Stimulated activated effector memory CD8-positive, alpha-beta T cell treated with anti-CD3 and anti-CD28 coated beads, Interleukin-12 subunit alpha, Interleukin-12 subunit beta, amount 100 ng/mL, for 72 hours (primary cell): ENCODE results near the gene PHF14.
"Not testable (repeated sequence)": the region's sequence is repeated elsewhere in the genome, so short reads cannot be mapped to it uniquely, and the experiment has no call there.

Experiments
- ATAC-seq: fragments of 150-1000 bp; cut with Tn5 transposase; 2 replicates; pipeline ENCODE4 v1.10.0; 2021
- DNase-seq, 2 donors: peaks; one replicate each; pipeline ENCODE4 v3.0.0; 2021 to 2022; ENCODE audit warnings: low spot score in 2 of 2
- H3K27ac Mint-ChIP-seq: one replicate; pipeline ENCODE4 v1.8.0; 2022; ENCODE audit warnings: mild to moderate bottlenecking, mixed read lengths
- H3K36me3 Mint-ChIP-seq: one replicate; pipeline ENCODE4 v1.8.0; 2022; ENCODE audit warnings: mild to moderate bottlenecking, mixed read lengths
- H3K4me1 Mint-ChIP-seq: one replicate; pipeline ENCODE4 v1.8.0; 2022; ENCODE audit warnings: mixed read lengths
- H3K4me3 Mint-ChIP-seq: one replicate; pipeline ENCODE4 v1.8.0; 2022; ENCODE audit warnings: mild to moderate bottlenecking, mixed read lengths
- H3K9me3 Mint-ChIP-seq: one replicate; pipeline ENCODE4 v1.8.0; 2022; ENCODE audit warnings: mixed read lengths

Gene PHF14

DNA sequence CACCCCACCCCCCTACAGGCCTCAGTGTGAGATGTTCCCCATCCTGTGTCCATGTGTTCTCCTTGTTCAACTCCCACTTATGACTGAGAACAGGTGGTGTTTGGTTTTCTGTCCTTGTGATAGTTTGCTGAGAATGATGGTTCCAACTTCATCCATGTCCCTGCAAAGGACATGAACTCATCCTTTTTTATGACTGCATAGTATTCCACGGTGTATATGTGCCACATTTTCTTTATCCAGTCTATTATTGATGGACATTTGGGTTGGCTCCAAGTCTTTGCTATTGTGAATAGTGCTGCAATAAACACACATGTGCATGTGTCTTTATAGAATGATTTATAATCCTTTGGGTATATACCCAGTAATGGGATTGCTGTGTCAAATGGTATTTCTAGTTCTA, 13.4 kb upstream of the PHF14 start:
- not testable (repeated sequence) for H3K4me1 Mint-ChIP-seq, ATAC-seq, H3K4me3 Mint-ChIP-seq, H3K27ac Mint-ChIP-seq, H3K36me3 Mint-ChIP-seq, DNase-seq, H3K9me3 Mint-ChIP-seq

DNA sequence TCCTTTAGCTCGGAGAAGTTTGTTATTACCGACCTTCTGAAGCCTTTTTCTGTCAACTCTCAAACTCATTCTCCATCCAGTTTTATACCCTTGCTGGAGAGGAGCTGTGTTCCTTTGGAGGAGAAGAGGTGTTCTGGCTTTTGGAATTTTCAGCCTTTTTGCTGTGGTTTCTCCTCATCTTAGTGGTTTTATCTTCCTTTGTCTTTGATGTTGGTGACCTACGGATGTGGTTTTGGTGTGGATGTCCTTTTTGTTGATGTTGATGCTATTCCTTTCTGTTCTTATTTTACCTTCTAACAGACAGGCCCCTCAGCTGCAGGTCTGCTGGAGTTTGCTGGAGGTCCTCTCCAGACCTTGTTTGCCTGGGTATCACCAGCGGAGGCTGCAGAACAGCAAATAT, 8.7 kb upstream of the PHF14 start:
- not testable (repeated sequence) for H3K9me3 Mint-ChIP-seq, H3K36me3 Mint-ChIP-seq, DNase-seq, H3K4me3 Mint-ChIP-seq, ATAC-seq, H3K27ac Mint-ChIP-seq
- peaks cover 12% of the 10 kb centered on the region for H3K4me1 Mint-ChIP-seq

DNA sequence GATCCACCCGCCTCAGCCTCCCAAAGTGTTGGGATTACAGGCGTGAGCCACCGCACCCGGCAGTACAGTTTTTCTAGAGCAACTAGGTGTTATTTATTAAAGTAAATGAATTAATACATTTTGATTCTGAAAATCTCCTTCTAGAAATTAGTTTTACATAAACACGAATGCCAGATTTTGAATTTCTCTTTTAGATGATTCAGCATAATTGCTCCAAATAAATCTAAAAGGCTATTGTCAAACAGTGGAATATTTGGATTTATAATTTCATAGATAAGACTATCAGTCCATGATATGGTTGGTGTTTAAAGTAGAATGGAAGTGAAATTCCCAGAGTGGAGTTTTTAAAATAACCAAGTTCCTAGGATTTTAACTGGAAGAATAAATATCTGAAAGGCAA, 1.5 kb upstream of the PHF14 start:
- Mint-ChIP-seq H3K27ac (no peak overlapping the region), H3K36me3 (peaks cover 37% of the 10 kb centered on the region), H3K4me1 (peaks cover 21% of the 10 kb centered on the region), H3K9me3 (no peaks in the 10 kb centered on the region), H3K4me3 (peak overlapping the region; percentile 87)
- DNase-seq (no peak), ATAC-seq (no peak)

DNA sequence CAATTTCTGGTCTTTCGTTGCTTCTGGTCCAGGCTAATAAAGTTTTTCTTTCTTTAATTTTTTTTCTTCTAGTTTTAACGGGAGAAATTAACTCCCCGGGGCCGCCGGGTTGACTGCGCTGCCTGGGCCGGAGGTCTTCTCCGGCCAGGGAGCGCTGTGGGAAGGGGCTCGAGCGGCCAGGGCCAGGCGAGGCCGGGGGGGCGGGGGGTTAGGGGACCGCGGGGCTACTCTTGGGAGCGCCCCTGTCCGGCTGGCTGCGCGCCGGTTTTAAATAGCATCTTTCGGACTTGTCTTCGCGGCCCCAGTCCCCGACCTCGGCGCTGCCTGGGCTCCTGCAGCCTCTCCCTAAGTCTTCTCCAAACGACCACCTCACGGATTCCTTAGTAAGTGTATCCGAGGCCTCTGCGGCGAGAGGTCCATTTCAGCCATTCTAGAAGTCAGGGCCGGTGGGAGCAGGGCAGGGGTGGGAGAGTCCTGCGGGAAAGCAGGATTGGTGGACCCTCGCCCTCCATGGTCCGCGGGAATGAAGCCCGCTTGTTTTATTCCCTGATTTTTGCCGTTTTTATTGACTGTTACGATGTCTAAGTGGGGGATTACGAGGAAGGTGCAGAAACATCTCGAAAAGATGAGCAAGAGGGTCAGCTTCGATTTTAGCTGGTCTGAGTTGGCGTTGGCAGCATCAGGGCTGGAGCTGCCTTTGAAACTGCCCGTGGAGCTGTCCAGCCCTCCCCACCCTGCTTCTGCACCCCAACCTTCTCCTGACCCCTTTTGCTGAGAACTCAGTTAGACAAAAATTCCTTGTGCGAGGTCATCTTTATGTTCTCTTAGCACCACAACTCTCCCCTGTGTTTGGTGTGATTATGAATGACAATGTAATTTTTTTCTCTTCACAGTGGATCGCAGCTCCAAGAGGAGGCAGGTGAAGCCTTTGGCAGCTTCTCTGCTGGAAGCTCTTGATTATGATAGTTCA, 555 bp downstream of the PHF14 start:
- Mint-ChIP-seq H3K36me3 (peaks cover 50% of the 10 kb centered on the region), H3K4me3 (peak overlapping the region; percentile 87), H3K9me3 (no peaks in the 10 kb centered on the region), H3K4me1 (peaks cover 29% of the 10 kb centered on the region), H3K27ac (peak overlapping the region; percentile 83)
- DNase-seq (peak; percentile 17 to 55), ATAC-seq (peak; percentile 38)

DNA sequence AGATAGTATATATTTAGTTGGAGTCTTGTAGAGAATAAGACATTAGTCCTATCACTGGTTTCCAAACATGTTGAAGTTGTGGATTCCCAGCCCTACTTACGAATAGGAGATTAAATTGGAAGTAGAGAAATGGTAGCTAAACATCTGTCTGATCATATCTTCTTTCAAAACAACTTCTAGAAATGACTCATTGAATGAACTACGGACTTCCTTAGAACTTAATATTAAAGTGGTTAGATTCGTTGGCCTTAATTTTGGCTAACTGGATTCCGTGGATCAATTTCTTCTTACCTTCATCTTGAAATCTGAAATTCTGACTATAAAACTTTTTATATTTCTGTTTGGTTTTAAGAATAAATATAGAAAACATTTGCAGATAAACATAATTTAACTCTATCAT, 3.4 kb downstream of the PHF14 start:
- no peak overlapping the region for H3K27ac Mint-ChIP-seq
- peaks cover 58% of the 10 kb centered on the region for H3K36me3 Mint-ChIP-seq
- ATAC-seq (no peak), DNase-seq (no peak)
- no peaks in the 10 kb centered on the region for H3K9me3 Mint-ChIP-seq
- H3K4me3 Mint-ChIP-seq, result no peak overlapping the region
- peaks cover 38% of the 10 kb centered on the region for H3K4me1 Mint-ChIP-seq

DNA sequence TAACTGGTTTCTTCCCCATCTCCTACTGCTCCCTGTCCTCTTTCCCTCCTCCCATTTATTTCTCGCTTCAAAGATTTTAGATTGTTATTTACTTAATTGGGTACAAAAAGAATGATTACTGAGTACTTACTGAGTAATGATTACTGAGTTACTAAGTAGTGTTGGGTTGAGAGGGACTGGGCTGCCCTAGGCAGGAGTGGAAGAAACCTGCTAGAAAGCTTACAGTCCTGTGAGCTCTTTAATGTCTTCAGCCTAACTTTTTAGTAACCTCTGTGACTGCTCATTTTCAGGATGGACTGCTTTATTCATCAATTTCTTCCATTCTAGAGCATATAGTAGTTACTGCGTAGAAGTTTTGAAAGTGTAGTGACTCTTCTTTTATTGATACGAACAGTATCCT, 7.6 kb downstream of the PHF14 start:
- Mint-ChIP-seq H3K4me3 (no peak overlapping the region), H3K27ac (no peak overlapping the region), H3K36me3 (peaks cover 56% of the 10 kb centered on the region), H3K9me3 (no peaks in the 10 kb centered on the region), H3K4me1 (peaks cover 36% of the 10 kb centered on the region)
- no peak for DNase-seq
- ATAC-seq, result no peak

DNA sequence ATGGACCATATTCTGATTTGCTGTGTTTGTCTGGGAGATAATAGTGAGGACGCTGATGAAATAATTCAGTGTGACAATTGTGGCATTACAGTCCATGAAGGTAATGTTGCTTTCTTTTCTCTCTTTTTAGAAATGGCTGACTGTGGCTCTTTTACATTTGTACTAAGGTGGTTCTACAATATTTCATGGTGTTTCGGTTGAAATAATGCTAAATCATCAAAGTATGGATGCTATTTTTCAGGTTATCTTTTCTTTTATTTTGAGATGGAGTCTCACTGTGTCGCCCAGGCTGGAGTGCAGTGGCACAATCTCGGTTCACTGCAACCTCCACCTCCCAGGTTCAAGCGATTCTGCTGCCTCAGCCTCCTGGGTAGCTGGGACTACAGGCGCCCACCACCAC, 17.1 kb downstream of the PHF14 start:
- peaks cover 73% of the 10 kb centered on the region for H3K36me3 Mint-ChIP-seq
- not testable (repeated sequence) for ATAC-seq, DNase-seq, H3K4me3 Mint-ChIP-seq, H3K9me3 Mint-ChIP-seq, H3K4me1 Mint-ChIP-seq, H3K27ac Mint-ChIP-seq

DNA sequence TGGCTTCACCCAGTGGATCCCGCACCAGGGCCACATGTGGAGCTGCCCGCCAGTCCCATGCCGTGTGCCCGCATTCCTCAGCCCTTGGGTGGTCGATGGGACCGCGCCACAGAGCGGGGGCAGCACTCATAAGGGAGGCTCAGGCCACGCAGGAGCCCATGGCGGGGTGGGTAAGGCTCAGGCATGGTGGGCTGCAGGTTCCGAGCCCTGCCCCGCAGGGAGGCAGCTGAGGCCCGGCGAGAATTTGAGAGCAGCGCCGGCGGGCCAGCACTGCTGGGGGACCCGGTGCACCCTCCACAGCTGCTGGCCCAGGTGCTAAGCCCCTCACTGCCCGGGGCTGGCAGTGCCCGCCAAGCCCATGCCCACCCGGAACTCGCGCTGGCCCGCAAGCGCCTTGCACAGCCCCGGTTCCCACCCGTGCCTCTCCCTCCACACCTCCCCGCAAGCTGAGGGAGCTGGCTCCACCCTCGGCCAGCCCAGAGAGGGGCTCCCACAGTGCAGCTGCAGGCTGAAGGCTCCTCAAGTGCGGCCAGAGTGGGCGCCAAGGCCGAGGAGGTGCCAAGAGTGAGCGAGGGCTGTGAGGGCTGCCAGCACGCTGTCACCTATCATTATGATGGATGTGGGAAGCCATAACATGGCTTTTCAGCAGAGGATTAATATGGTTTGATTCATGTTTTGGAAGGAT, 22.0 kb downstream of the PHF14 start:
- H3K9me3 Mint-ChIP-seq, H3K27ac Mint-ChIP-seq, DNase-seq, ATAC-seq, H3K4me3 Mint-ChIP-seq: not testable (repeated sequence)
- Mint-ChIP-seq H3K36me3 (peaks cover 43% of the 10 kb centered on the region), H3K4me1 (peaks cover 44% of the 10 kb centered on the region)

DNA sequence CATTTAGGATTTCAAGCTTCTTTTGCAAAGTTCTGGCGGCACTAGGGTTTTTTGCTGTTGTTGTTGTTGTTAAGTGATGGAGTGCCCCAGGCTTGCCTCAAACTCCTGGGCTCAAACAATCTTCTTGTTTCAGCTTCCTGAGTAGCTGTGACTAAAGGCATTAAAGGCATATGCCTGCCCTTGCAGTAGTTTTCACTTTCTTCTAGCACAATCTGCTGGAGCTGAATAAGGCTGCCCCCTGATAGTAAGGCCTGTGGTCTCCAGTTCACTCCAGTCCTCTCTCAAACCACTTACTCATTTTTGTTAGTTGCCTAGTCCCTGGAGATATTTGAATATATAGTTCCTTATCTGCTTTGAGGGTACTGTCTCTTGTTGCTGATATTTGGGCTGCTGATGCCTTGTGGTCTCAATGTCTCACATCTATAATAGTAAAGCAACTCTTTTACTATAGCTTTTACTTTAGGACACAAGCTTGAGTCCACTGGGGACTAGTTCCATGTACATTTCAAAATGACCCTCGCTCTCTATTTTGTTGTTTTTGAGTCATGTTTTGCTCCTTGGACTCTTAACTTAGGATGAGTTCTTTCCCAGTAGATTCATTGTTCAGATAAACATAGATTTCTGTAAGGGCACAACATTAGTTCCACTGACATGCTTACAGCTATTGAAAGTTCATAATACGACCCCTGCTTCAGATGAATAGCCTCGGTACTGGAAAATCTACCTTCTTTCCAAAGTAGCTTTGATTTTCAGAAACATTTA, 25.5 kb downstream of the PHF14 start:
- DNase-seq (no peak), ATAC-seq (peak; percentile 48)
- Mint-ChIP-seq H3K27ac (peak overlapping the region; percentile 77), H3K4me1 (peaks cover 45% of the 10 kb centered on the region), H3K9me3 (no peaks in the 10 kb centered on the region), H3K36me3 (peaks cover 34% of the 10 kb centered on the region), H3K4me3 (no peak overlapping the region)

DNA sequence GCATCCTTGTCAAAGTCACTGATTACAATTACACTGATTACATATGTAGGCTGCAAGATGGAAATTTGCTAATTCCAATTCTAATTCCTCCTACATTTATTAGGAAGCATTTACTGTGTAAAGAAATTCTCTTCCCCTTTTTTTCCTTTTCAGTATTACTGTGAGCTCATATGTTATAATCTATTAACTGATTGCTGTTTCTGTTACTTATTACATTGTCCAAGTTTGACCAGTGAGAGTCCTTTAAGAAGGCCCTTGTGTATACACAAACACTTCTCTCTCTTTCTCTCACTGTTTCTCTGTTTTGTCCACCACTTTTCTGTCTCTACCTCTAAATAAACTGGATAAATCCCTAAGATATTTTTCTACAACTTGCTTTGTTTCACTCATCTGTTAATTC, 31.5 kb downstream of the PHF14 start:
- Mint-ChIP-seq H3K36me3 (peaks cover 42% of the 10 kb centered on the region), H3K27ac (no peak overlapping the region), H3K9me3 (no peaks in the 10 kb centered on the region), H3K4me3 (no peak overlapping the region), H3K4me1 (peaks cover 24% of the 10 kb centered on the region)
- no peak for DNase-seq
- ATAC-seq, result no peak

DNA sequence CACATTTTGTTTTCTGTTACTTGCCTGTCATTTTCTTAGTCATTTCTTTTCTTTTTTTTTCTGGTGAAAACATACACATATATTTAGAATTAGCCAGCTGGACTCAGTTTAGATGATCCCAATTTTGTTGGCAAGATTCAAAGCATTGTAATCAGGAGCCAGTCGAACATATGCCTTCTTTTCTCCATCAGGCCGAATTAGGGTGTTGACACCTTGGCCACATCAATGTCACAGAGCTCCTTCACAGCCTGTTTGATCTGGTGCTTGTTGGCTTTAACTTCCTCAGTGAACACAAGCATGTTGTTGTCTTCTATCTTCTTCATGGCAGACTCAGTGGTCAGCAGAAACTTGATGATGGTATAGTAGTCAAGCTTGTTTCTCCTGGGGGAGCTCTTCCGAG, 32.6 kb downstream of the PHF14 start:
- no peak for ATAC-seq
- Mint-ChIP-seq H3K9me3 (no peaks in the 10 kb centered on the region), H3K4me1 (peaks cover 24% of the 10 kb centered on the region), H3K36me3 (peaks cover 45% of the 10 kb centered on the region), H3K27ac (peak overlapping the region; percentile 70), H3K4me3 (no peak overlapping the region)
- DNase-seq, result no peak

DNA sequence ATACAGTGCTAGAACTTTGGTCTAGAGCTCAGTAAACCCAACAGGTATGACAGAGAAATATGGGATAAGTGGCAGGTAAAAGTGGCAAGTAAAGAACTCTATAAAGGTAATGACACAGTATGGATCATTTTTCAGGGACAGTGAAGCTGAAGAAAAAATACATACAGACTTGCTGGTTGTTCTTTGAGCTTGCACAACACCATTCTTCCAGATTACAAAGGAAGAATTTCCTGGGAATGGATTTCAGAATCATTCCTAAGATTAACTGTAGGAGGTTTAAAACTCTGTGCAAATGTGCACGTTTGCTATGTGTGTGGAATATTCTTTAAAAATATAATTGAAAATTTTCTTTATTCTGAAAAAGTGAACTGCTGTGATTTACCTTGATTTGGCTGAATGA, 36.0 kb downstream of the PHF14 start:
- no peak overlapping the region for H3K4me3 Mint-ChIP-seq
- H3K4me1 Mint-ChIP-seq, result peaks cover 22% of the 10 kb centered on the region
- H3K9me3 Mint-ChIP-seq, result no peaks in the 10 kb centered on the region
- DNase-seq (no peak), ATAC-seq (no peak)
- peaks cover 30% of the 10 kb centered on the region for H3K36me3 Mint-ChIP-seq
- no peak overlapping the region for H3K27ac Mint-ChIP-seq

DNA sequence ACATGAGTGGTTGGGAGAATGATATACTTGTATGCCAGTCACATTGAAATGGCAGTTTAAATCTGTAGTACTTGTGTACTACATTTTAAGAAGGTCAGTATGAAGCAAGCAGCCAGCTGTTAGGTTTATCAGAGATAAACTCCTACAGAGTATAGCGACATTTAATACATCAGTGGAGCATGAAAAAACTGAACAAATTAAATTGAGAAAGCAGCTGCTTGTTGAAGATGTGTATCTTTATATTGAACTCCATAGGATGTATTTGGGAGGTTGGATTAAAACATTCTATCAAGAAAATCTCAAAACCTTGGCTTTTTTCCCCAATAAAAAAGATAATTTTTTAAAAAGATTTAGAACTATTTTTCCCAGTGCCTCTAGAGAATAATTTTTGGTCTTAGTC, 47.8 kb downstream of the PHF14 start:
- no peak for DNase-seq
- no peak for ATAC-seq
- no peak overlapping the region for H3K4me3 Mint-ChIP-seq
- no peaks in the 10 kb centered on the region for H3K9me3 Mint-ChIP-seq
- H3K27ac Mint-ChIP-seq, result no peak overlapping the region
- peaks cover 25% of the 10 kb centered on the region for H3K36me3 Mint-ChIP-seq
- peaks cover 9% of the 10 kb centered on the region for H3K4me1 Mint-ChIP-seq

DNA sequence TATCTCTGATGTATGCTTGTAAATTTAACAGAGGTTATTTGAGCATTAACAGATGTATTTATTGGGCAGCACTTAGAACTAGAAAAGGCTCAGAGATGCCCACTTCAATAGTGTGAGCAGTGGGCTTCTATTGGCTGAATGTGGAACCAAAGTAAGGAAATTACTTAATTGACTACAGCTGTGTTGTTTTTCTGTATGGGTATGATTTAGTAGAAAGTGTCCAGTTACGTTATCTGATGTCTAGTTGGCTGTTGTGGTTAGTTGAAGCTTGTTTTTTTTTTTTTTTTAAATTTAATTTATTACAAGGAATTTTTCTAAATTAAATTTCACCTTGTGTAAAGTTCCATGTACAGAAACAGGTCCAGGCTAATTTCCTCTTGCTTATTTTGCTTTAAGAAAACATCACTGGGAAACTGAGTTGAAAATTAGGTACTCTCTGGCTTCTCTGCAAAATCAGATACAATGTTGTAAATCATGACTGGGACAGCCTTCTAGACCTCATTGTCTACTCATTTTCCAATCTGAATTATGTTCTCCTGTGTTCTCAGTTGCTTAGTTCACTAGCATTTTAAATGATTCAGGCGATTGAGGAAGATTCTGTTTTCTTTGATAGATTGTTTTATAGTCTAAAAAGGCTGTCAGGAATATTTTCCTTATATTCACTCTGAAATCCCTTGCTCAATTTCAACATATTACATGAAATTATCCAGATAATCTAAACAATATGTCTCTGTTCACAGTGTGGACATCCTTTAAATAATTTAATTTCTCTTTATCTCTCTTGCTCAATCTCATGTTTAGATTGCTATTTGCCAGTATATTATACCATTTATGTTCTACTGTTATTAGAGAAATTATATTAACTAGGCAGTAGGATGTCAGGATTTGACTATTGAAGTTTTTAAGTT, 53.0 kb downstream of the PHF14 start:
- H3K9me3 Mint-ChIP-seq, result no peaks in the 10 kb centered on the region
- no peak for DNase-seq
- peaks cover 29% of the 10 kb centered on the region for H3K36me3 Mint-ChIP-seq
- no peak for ATAC-seq
- H3K27ac Mint-ChIP-seq, result no peak overlapping the region
- H3K4me3 Mint-ChIP-seq, result no peak overlapping the region
- peaks cover 6% of the 10 kb centered on the region for H3K4me1 Mint-ChIP-seq
